GM12878 (cell line): ENCODE data around the gene RBPJ. TPM values are rescaled to one million over a fixed set of nuclear protein-coding genes. Genes with fewer than 3 reads are reported as not detected.
A peak's percentile ranks its signal among the peaks of the same experiment; 100 is the strongest.

Experiments used
- ATAC-seq: fragments of 200-7000 bp; cut with Tn5 transposase; 3 replicates; pipeline ENCODE4 v1.9.1; 2020; ENCODE audit warnings: mild to moderate bottlenecking, moderate library complexity
- BruUV-seq: library from RNA; stranded (reverse); fragments of 400-500 nt; replicated peaks from 2 replicates; lab custom pipeline; 2021; lab: Mats Ljungman, UMichigan
- CTCF ChIA-PET: fragments of 300-600 bp; sonication (Branson Sonifier 250); formaldehyde crosslinking; extraction: SDS; loops from one replicate; lab custom pipeline; 2021; ENCODE audit warnings: inconsistent platforms; lab: Yijun Ruan, JAX
- POLR2A ChIA-PET: fragments of 350-600 bp; formaldehyde crosslinking; extraction: SDS; loops from one replicate; lab custom pipeline; 2021; ENCODE audit warnings: inconsistent platforms; lab: Charles Lee
- RAD21 ChIA-PET: fragments of 300-600 bp; sonication (Branson Sonifier 250); formaldehyde crosslinking; loops from one replicate; lab custom pipeline; 2023; ENCODE audit warnings: antibody characterized with exemption; ENCODE audit not compliant: unreplicated experiment; lab: Charles Lee
- SMC1A ChIA-PET: fragments of 300-600 bp; sonication (Branson Sonifier 250); formaldehyde crosslinking; loops from one replicate; lab custom pipeline; 2023; ENCODE audit not compliant: unreplicated experiment, uncharacterized antibody; lab: Charles Lee
- DNase-seq: peaks from one replicate; pipeline ENCODE4 v3.0.0-alpha.2; 2011; ENCODE audit warnings: low read depth, low spot score
- FAIRE-seq: peaks from 3 replicates; lab custom pipeline; 2011; peaks lifted over from hg19 to GRCh38; lab: Jason Lieb, UNC
- H2AFZ ChIP-seq: 2 replicates; pipeline ENCODE4 v1.6.0; 2011; ENCODE audit warnings: low read depth, low read length, control low read depth; ENCODE audit not compliant: control insufficient read depth
- H3K27ac ChIP-seq: 2 replicates; pipeline ENCODE4 v1.5.1; 2011; ENCODE audit warnings: control low read depth; ENCODE audit not compliant: control insufficient read depth, insufficient read depth
- H3K27me3 ChIP-seq, 2 experiments: replicated peaks in 1 of 2; 2 replicates each; pipeline versions ENCODE4 v1.6.0 to v1.6.1; 2011; ENCODE audit warnings: low read length in 1 of 2; ENCODE audit not compliant: control insufficient read depth in 2 of 2, insufficient read depth in 2 of 2
- H3K36me3 ChIP-seq, 2 experiments: 2 replicates each; pipeline ENCODE4 v1.5.1; 2011; ENCODE audit warnings: low read length in 1 of 2; ENCODE audit not compliant: control insufficient read depth in 2 of 2, insufficient read depth in 2 of 2
- H3K4me1 ChIP-seq: 2 replicates; pipeline ENCODE4 v1.6.1; 2011; ENCODE audit warnings: mild to moderate bottlenecking, low read length, moderate library complexity, mixed read lengths; ENCODE audit not compliant: control insufficient read depth, insufficient read depth
- H3K4me2 ChIP-seq: 2 replicates; pipeline ENCODE4 v1.6.0; 2011; ENCODE audit warnings: control low read depth; ENCODE audit not compliant: control insufficient read depth, insufficient read depth
- H3K4me3 ChIP-seq: fragments of 200-600 bp; sonication (generic); 2 replicates; pipeline ENCODE4 v1.5.1; 2016
- H3K79me2 ChIP-seq: 2 replicates; pipeline ENCODE4 v1.6.0; 2011; ENCODE audit warnings: low read length; ENCODE audit not compliant: control insufficient read depth, insufficient read depth
- H3K9ac ChIP-seq: 2 replicates; pipeline ENCODE4 v1.8.0; 2011; ENCODE audit warnings: low read length, control low read depth, mixed read lengths; ENCODE audit not compliant: control insufficient read depth, insufficient read depth
- H3K9me3 ChIP-seq: replicated peaks from 3 replicates; pipeline ENCODE4 v1.5.1; 2011; ENCODE audit warnings: mild to moderate bottlenecking, low read length; ENCODE audit not compliant: control insufficient read depth, insufficient read depth
- H4K20me1 ChIP-seq: 2 replicates; pipeline ENCODE4 v1.6.0; 2011; ENCODE audit not compliant: control insufficient read depth, insufficient read depth
- ATF2 ChIP-seq: IDR thresholded peaks from 2 replicates; pipeline ENCODE4 v1.6.1; 2012; ENCODE audit warnings: low read length, inconsistent platforms
- CBX5 ChIP-seq: sonication (generic); IDR thresholded peaks from 2 replicates; pipeline ENCODE4 v1.6.1; 2016; ENCODE audit warnings: low read depth, moderate library complexity, mild to moderate bottlenecking, inconsistent platforms
- HDGF ChIP-seq: fragments of 450-650 bp; IDR thresholded peaks from 2 replicates; pipeline ENCODE4 v1.6.1; 2016; ENCODE audit warnings: antibody characterized with exemption
- IKZF1 ChIP-seq: fragments of 450-650 bp; conservative IDR thresholded peaks from 2 replicates; pipeline ENCODE4 v1.6.1; 2017; ENCODE audit warnings: antibody characterized with exemption, mild to moderate bottlenecking
- IKZF2 ChIP-seq, 2 experiments: fragments of 450-650 bp; IDR thresholded peaks; 2 replicates each; pipeline ENCODE4 v1.6.1; 2017; ENCODE audit warnings: mild to moderate bottlenecking in 2 of 2, moderate library complexity in 2 of 2
- JUNB ChIP-seq: IDR thresholded peaks from 2 replicates; pipeline ENCODE4 v1.6.1; 2016; ENCODE audit warnings: antibody characterized with exemption, mild to moderate bottlenecking
- KLF5 ChIP-seq: fragments of 450-650 bp; IDR thresholded peaks from 2 replicates; pipeline ENCODE4 v1.6.1; 2014; ENCODE audit warnings: mild to moderate bottlenecking; ENCODE audit not compliant: partially characterized antibody
- MEF2B ChIP-seq: fragments of 450-650 bp; IDR thresholded peaks from 2 replicates; pipeline ENCODE4 v1.6.1; 2018; ENCODE audit warnings: mild to moderate bottlenecking, moderate library complexity; ENCODE audit not compliant: partially characterized antibody, poor library complexity, severe bottlenecking
- NFYA ChIP-seq: IDR thresholded peaks from 2 replicates; pipeline ENCODE4 v1.6.1; 2011; ENCODE audit warnings: low read depth, mild to moderate bottlenecking, low read length, improper control_type of control experiment, borderline replicate concordance
- PAX5 ChIP-seq: IDR thresholded peaks from 2 replicates; pipeline ENCODE4 v1.6.1; 2011; ENCODE audit warnings: low read depth, low read length, borderline replicate concordance
- PML ChIP-seq: IDR thresholded peaks from 2 replicates; pipeline ENCODE4 v1.6.1; 2012; ENCODE audit warnings: low read length, inconsistent platforms
- POLR2A ChIP-seq: IDR thresholded peaks from 2 replicates; pipeline ENCODE4 v1.6.1; 2011; ENCODE audit warnings: low read depth, mild to moderate bottlenecking, low read length
- POLR2AphosphoS5 ChIP-seq: IDR thresholded peaks from 2 replicates; pipeline ENCODE4 v1.6.1; 2011; ENCODE audit warnings: mild to moderate bottlenecking, low read length, inconsistent platforms
- SIN3A ChIP-seq: IDR thresholded peaks from 2 replicates; pipeline ENCODE4 v1.6.1; 2012; ENCODE audit warnings: low read depth, low read length, improper control_type of control experiment
- STAT3 ChIP-seq: IDR thresholded peaks from 2 replicates; pipeline ENCODE4 v1.6.1; 2011; ENCODE audit warnings: low read depth, low read length, improper control_type of control experiment
- TCF3 ChIP-seq: IDR thresholded peaks from 2 replicates; pipeline ENCODE4 v1.6.1; 2012; ENCODE audit warnings: low read depth, mild to moderate bottlenecking, low read length, borderline replicate concordance; ENCODE audit not compliant: insufficient read depth
- YY1 ChIP-seq: IDR thresholded peaks from 2 replicates; pipeline ENCODE4 v1.6.1; 2011; ENCODE audit warnings: low read depth, mild to moderate bottlenecking, low read length
- ZBTB11 ChIP-seq: fragments of 450-650 bp; formaldehyde crosslinking; IDR thresholded peaks from 2 replicates; pipeline ENCODE4 v1.5.0; 2022; ENCODE audit warnings: mild to moderate bottlenecking, missing genetic modification characterization
- ZNF274 ChIP-seq: IDR thresholded peaks from one replicate; pipeline ENCODE4 v1.8.0; 2011; ENCODE audit not compliant: insufficient read length, insufficient read depth
- WGBS: methylation state at CpG from one replicate; pipeline ENCODE4 v1.1.6; 2016; ENCODE audit warnings: low lambda C conversion rate; ENCODE audit not compliant: insufficient replicate concordance, insufficient coverage; ENCODE audit errors: missing lambda C conversion rate; 5-methylcytosine and 5-hydroxymethylcytosine counted together
- in situ Hi-C: fragments of 300-500 bp; cut with MboI; formaldehyde crosslinking; loops from 9 replicates; pipeline ENCODE4 v1.14.3; 2018; ENCODE audit warnings: mixed read lengths
- intact Hi-C: fragments of 100-400 bp; cut with micrococcal nuclease; formaldehyde crosslinking; loops from one replicate; pipeline ENCODE4 v1.14.2; 2022; ENCODE audit not compliant: unreplicated experiment
- polyA plus RNA-seq, 11 experiments: library from polyadenylated mRNA; depleted of rRNA in 4 of 11; unstranded in 6 of 11; stranded (reverse) in 5 of 11; fragments of >200 nt; fragmentation: Nextera tagmentation in 4 of 11; fragmentation: Illumina TruSeq in 1 of 11; extraction: Ambion mirVana in 4 of 11; extraction: Trizol in 1 of 11; gene quantifications; 1 replicate in 1 of 11; 2 replicates in 10 of 11; pipeline versions ENCODE4 v1.2.1 to v1.2.3, GENCODE V29; 2011 to 2016; ENCODE audit warnings: inconsistent platforms in 2 of 11, missing spikeins in 2 of 11, low read depth in 1 of 11
- total RNA-seq, 4 experiments: library from RNA; depleted of rRNA in 3 of 4; stranded (reverse); fragments of >200 nt in 3 of 4; fragmentation: Illumina TruSeq in 1 of 4; extraction: Trizol in 1 of 4; gene quantifications; 2 replicates each; pipeline versions ENCODE4 v1.2.1 to v1.2.3, GENCODE V29; 2013 to 2021

The RBPJ gene
- total and polyA plus RNA-seq, 10 of the 15 experiments (the other 5 are each of a cell fraction or from before 2014, with no cell fraction given), result 24.5 to 87.6 (median 41.6) TPM

- SMC1A ChIA-PET, result interaction anchor here (0.6 to 1.7 kb wide), 9 partner anchors 19 to 779 kb away, joined by 3 to 4 read pairs (median 3); no protein-coding TSS in a partner anchor
- in situ Hi-C loops (no loop called here), intact Hi-C loops (loop anchor here (1.0 kb wide), 1 partner anchor 31 kb away; no protein-coding TSS in a partner anchor)
- Histone ChIP-seq H3K27ac (peak overlapping the region; percentile 79), H3K4me2 (peak overlapping the region; percentile 21), H2AFZ (peak overlapping the region; percentile 87), H3K79me2 (no peaks in the 10 kb centered on the region), H4K20me1 (no peaks in the 10 kb centered on the region), H3K9me3 (no peaks in the 10 kb centered on the region), H3K27me3 (no peaks in the 10 kb centered on the region), H3K36me3 (no peaks in the 10 kb centered on the region), H3K9ac (no peak overlapping the region), H3K4me1 (peaks cover 15% of the 10 kb centered on the region), H3K4me3 (no peak overlapping the region)
- peak; percentile 73 for DNase-seq
- ATAC-seq, result peak; percentile 91
- POLR2A ChIA-PET, result interaction anchor here (1.7 kb wide), 1 partner anchor 94 kb away, joined by 5 read pairs; no protein-coding TSS in a partner anchor
- CTCF ChIA-PET, result interaction anchor here (0.6 to 1.6 kb wide), 4 partner anchors 32 to 667 kb away, joined by 3 to 4 read pairs (median 4); no protein-coding TSS in a partner anchor
- RAD21 ChIA-PET, result interaction anchor here (0.6 to 2.1 kb wide), 7 partner anchors 11 to 206 kb away, joined by 3 to 11 read pairs (median 3); no protein-coding TSS in a partner anchor
- no TSS peak for BruUV-seq
- 8% methylated on average over 4 of the region's 4 CpGs for WGBS
- no peak for FAIRE-seq
- TF ChIP-seq POLR2A (0 out of 2 replicates have a peak, but pooled peaks have one; percentile 29), KLF5 (no peak), YY1 (no peak), STAT3 (no peak), HDGF (no peak), CBX5 (peak; percentile 35; the same call in 1 of the 2 replicates), POLR2AphosphoS5 (no peak), TCF3 (0 out of 2 replicates have a peak, but pooled peaks have one; percentile 38), IKZF2 (IDR thresholded peaks at IDR 0.05) (peak; percentile 52 to 67; a peak in 3 of 4 replicates), MEF2B (no peak), IKZF1 (peak; percentile 50; the same call in 1 of the 2 replicates), JUNB (peak; percentile 69), SIN3A (no peak), PML (peak; percentile 25; the same call in 1 of the 2 replicates), ATF2 (peak; percentile 49; the same call in 1 of the 2 replicates), ZNF274 (no peak), ZBTB11 (no peak), NFYA (no peak), PAX5 (no peak)
Observed at GRCh38 chr4:26288355-26288909, 32.4 kb upstream of the RBPJ start.
